MM.1S (cell line): ENCODE results near the gene ELMO1.

Experiments
- CTCF ChIP-seq: fragments of 300-600 bp; sonication (generic); IDR thresholded peaks from 2 replicates; pipeline ENCODE4 v1.5.1; 2016; ENCODE audit warnings: antibody characterized with exemption, low read length, mixed read lengths
- EZH2 ChIP-seq: fragments of 300-600 bp; sonication (generic); optimal IDR thresholded peaks from 2 replicates; pipeline ENCODE3; 2017; ENCODE audit warnings: low read depth, mild to moderate bottlenecking, antibody characterized with exemption, low read length, mixed read lengths

- TF ChIP-seq CTCF (no peak), EZH2 (no peak)
Measured at GRCh38 chr7:36958111-36958733, 490.4 kb downstream of the ELMO1 start.
